HG02798 (cell line): Measurements from ENCODE around the gene SHF.

Experiments
- ATAC-seq: cut with Tn5 transposase; IDR thresholded peaks from one replicate; pipeline ENCODE4 v1.9.1; 2021; ENCODE audit warnings: mild to moderate bottlenecking; ENCODE audit not compliant: unreplicated experiment, poor library complexity

The SHF gene

DNA sequence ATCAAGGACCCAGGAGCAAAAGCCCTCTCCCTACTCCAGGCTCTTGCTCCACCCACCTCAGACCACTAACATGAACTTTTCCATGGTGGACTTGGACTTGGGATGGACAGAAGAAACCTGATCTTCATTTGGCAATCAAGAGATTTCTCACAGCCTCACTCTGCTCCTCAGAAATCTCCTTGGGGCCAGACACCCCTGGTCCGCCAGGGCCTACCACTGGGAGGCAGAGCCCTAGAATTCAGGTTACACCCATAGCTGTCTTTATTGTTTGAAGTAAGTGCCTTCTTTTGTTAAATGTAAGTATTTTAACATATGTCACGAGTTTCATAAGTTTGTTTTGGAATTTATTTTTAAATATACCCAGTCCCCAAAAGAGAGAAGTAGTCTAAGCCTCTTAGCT is 13.2 kb downstream of the SHF start:
- no peak for ATAC-seq

- ATAC-seq = no peak
Observed at GRCh38 chr15:45174069-45174468, 13.7 kb downstream of the SHF start.

DNA sequence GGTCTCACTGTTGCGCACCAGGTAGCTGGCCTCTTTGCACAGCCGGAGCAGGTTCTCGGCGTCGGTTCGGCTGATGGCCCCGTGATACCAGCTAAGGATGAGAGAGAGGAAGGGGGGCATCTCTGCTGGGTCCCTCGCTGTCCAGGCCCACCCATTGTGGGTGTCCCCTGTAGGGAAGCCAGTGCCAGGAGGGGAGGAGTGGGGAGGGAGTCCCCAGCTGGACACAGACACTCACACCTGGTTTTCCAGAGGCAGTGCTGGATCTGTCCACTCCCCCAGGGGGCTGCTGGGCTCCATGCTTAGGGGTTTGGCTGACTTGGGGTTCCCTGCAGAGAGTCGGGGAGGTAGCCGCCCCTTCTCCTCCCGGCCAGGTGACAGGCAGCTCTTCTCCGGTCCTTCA is 15.9 kb downstream of the SHF start:
- no peak for ATAC-seq

GRCh38 chr15:45169608-45170480 is 17.9 kb downstream of the SHF start:
- no peak for ATAC-seq

GRCh38 chr15:45168751-45169551 is 18.8 kb downstream of the SHF start:
- ATAC-seq = no peak

DNA sequence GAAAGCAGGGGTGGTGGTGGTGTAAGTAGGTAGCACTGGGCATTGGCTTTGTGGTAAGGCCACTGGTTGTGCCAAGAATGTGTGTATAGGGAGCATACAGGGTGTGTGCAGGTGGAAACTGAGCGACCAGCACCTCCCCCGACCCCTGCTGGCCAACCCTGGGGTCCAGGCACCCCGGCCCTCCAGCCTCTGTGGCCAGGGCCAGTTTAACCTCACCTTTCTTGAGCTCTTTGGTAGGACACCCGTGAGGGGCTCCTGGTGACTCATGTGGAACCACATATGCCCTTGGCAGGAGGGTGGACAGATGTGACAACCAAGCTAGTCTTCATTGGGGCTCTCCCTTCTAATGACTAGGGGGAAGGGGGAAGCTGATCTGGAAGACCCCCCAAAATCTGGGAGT is 19.5 kb downstream of the SHF start:
- no peak for ATAC-seq

DNA sequence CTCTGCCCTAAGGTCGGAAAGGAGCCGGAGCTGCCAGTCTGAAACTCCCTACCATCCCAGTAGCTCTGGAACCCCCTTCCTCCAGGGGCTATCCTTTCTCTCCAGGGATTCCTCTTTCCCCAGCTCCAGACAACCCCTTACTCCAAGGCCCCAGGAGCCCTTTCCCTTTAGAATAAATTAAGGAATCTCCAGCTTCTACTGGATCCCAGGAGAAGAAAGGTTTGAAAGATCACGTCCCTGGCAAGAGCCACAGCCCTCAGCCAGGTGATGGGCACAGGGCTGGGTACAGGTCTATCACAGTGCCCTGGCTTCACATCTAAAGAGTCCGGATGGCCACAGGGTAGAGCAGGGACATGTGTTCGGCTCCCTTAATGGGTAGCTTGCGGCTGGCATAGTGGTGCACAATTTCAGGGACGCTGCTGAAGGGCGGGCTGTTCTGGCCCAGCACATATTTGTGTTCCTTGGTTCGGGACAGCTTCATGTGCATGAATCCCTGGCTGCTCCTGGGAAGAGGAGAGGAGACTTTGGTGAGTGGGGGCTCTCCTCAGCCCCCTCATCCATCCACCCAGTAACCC is 20.0 kb downstream of the SHF start:
- ATAC-seq = no peak

- peak; percentile 92 for ATAC-seq
Observed at GRCh38 chr15:45166834-45167630, 20.7 kb downstream of the SHF start.

GRCh38 chr15:45165536-45165935 is 22.2 kb downstream of the SHF start:
- no peak for ATAC-seq

DNA sequence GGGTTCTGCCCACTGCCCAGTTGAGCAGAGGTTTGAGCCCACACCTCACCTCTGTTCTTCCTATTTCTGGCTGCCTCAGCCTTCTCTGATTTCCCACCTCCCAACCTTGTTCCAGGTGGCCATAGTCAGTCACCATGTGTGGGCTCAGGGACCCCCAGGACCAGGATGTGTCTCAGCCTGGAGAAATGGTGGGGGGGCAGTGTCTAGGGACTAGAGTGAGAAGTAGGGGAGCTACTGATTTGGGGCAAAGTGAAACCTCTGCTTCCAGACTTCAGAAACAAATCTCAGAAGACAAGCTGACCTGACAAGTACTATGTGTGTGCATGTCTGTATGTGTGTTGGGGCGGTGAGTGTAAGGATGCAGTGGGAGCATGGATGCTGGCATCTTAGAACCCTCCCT is 22.9 kb downstream of the SHF start:
- ATAC-seq = no peak

GRCh38 chr15:45163508-45163856 is 24.3 kb downstream of the SHF start:
- ATAC-seq = no peak

DNA sequence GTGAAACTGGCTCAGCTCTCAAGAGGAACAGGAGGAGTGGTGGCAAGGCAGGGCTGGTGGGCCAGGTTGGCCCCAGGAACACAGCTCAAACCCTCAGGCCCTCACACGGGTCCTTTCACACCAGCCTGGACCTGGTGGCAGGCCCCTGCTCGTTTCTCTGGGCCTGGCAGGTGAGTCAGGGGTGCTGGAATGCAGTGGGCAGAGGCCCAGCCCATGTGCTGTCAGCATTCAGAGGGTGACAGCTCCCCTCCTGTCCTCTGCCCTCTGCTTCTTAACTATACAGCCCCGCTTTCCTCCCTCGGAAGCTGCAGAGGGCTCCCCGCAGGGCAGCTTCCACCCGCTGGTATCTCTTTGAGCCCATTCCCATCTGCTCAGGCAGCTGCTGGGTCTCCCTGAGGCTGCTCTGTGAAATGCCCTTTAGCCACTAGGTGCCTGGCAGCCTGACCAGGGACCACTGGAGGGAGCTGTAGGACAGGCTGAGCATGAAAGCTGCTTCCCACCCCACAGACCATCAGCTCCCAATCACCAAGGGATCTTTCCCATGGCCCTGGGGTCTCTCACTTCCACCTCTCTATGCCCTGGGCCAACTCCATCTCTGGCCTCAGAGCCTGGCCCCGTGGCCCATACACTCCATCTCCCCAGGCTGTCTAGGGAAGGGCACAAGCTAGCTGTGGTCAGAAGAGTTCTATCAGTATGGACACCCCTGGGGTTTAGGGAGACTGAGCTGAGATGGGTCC is 24.8 kb downstream of the SHF start:
- ATAC-seq = peak; percentile 39

DNA sequence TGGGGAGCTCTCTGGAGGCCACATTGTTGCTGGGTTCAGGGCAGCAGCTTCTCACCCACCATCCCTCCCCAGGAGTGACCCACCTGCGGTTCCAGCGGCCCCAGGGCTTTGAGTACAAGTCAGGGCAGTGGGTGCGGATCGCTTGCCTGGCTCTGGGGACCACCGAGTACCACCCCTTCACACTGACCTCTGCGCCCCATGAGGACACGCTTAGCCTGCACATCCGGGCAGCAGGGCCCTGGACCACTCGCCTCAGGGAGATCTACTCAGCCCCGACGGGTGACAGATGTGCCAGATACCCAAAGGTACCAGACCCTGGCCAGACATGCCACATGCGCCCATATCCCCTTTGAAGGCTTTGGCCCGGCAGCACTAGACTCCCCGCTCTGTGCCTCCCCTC is 26.1 kb downstream of the SHF start:
- no peak for ATAC-seq

GRCh38 chr15:45157974-45158373 is 29.8 kb downstream of the SHF start:
- ATAC-seq = no peak

GRCh38 chr15:45156744-45157455 is 30.9 kb downstream of the SHF start:
- no peak for ATAC-seq

DNA sequence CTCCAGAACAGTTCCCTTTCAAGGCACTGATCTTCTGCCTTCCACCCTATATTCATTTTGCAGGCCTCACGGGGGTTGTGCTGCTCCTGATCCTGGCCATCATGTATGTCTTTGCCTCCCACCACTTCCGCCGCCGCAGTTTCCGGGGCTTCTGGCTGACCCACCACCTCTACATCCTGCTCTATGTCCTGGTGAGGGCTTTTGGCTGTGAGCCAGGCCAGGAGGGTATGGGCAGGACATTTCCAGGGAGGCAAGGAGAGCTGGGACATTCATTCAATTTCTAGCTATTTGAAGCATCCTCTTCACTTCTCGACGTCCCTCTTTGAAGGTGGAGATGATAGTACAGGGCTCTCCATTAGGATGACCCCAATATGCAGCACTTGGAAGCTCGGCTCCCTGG is 32.0 kb downstream of the SHF start:
- no peak for ATAC-seq

- no peak for ATAC-seq
Observed at GRCh38 chr15:45151998-45152828, 35.6 kb downstream of the SHF start.

DNA sequence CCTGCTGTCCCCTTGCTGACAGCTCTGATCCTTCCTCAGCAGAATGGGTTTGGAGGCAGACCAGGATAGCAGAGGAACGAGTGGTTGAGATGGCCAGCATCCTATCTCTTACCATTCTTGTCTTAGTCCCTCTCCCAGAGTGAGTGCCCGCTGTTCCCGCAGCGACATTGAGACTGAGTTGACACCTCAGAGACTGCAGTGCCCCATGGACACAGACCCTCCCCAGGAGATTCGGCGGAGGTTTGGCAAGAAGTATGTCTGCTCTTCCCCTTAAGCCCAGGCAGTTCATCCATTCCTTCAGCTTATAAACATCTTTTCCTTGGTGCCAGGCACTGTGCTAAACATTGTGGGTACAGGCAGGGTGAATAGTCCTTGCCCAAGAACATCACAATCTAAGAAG is 36.8 kb downstream of the SHF start:
- no peak for ATAC-seq
